Right lobe of liver (tissue), 6 donors: ENCODE measurements around the gene ARL15. TPM values are rescaled to one million over a fixed set of nuclear protein-coding genes. Genes with fewer than 3 reads are reported as not detected.
"Not testable (repeated sequence)": the region's sequence is repeated elsewhere in the genome, so short reads cannot be mapped to it uniquely, and the experiment has no call there.

Experiments
- ATAC-seq, 4 donors: fragments of 200-7000 bp; cut with Tn5 transposase; one replicate each; pipeline ENCODE4 v1.9.1; 2020; ENCODE audit warnings: mild to moderate bottlenecking in 4 of 4, moderate library complexity in 4 of 4
- DNase-seq, 3 donors: peaks; one replicate each; pipeline ENCODE4 v3.0.0-alpha.2; 2020
- H3K27ac ChIP-seq, 3 donors: fragments of 200-600 bp; one replicate each; pipeline ENCODE4 v1.8.0; 2022
- H3K27me3 ChIP-seq, 2 donors: fragments of 200-600 bp; one replicate each; pipeline ENCODE4 v1.8.0; 2022
- H3K36me3 ChIP-seq, 4 donors: fragments of 200-600 bp; sonication (generic) in 1 of 4; one replicate each; pipeline versions ENCODE4 v1.5.1 to v1.8.0; 2017 to 2022; ENCODE audit warnings: control low read depth in 1 of 4
- H3K4me1 ChIP-seq, 4 donors: fragments of 200-600 bp; sonication (generic) in 1 of 4; one replicate each; pipeline versions ENCODE4 v1.5.1 to v1.8.0; 2017 to 2022; ENCODE audit warnings: control low read depth in 1 of 4
- H3K4me3 ChIP-seq, 3 donors: fragments of 200-600 bp; one replicate each; pipeline ENCODE4 v1.8.0; 2022
- H3K9me3 ChIP-seq, 4 donors: fragments of 200-600 bp; sonication (generic) in 1 of 4; one replicate each; pipeline versions ENCODE4 v1.5.1 to v1.8.0; 2017 to 2022; ENCODE audit warnings: control low read depth in 1 of 4
- CTCF ChIP-seq, 4 donors: fragments of 200-600 bp in 3 of 4; fragments of 450-650 bp in 1 of 4; IDR thresholded peaks; one replicate each; pipeline versions ENCODE4 v1.5.1 to v1.8.0; 2016 to 2022; ENCODE audit warnings: antibody characterized with exemption in 4 of 4, mild to moderate bottlenecking in 2 of 4
- POLR2A ChIP-seq: fragments of 450-650 bp; IDR thresholded peaks from one replicate; pipeline ENCODE4 v1.6.1; 2017; ENCODE audit warnings: antibody characterized with exemption, mild to moderate bottlenecking
- WGBS: methylation state at CpG from one replicate; pipeline ENCODE4 v1.1.6; 2018; ENCODE audit warnings: low coverage, low lambda C conversion rate; ENCODE audit not compliant: insufficient coverage; ENCODE audit errors: missing lambda C conversion rate; 5-methylcytosine and 5-hydroxymethylcytosine counted together
- intact Hi-C, 2 donors: fragments of 100-400 bp; cut with DNase I; formaldehyde crosslinking; loops; one replicate each; pipeline versions ENCODE4 v1.11.2 to v1.14.1; 2022
- total RNA-seq, 6 experiments: library from RNA; depleted of rRNA in 2 of 6; stranded (reverse); fragments of >200 nt in 2 of 6; fragmentation: NEBNext Ultra II Directional in 3 of 6; extraction: Animal tissue kit (Norgen Biotek cat#: 25700) in 3 of 6; gene quantifications; one replicate each; pipeline versions ENCODE4 v1.1.0 to v1.2.4, GENCODE V29; 2016 to 2023
- donor health status: DM: no; HTN: yes; CAD: no.
- donor health status: DM: no; HTN: no; CAD: no.
- donor health status: DM: no; HTN: no; CAD: no.
- donor health status: DM: no; HTN: yes; CAD: no.
- donor health status: DM: no; HTN: yes; CAD: no.

Gene ARL15
- total RNA-seq, 6 experiments from 2014 or later = 6.3 to 16.5 (median 9.6) TPM

- ATAC-seq = no peak
- Histone ChIP-seq H3K27ac (no peak overlapping the region), H3K4me1 (no peaks in the 10 kb centered on the region), H3K9me3 (no peaks in the 10 kb centered on the region), H3K36me3 (no peaks in the 10 kb centered on the region), H3K4me3 (no peak overlapping the region), H3K27me3 (no peaks in the 10 kb centered on the region)
- no peak for DNase-seq
- WGBS = 78% methylated on average over 3 of the region's 3 CpGs
- TF ChIP-seq POLR2A (no peak), CTCF (IDR thresholded peaks at IDR 0.05) (no peak)
- intact Hi-C loops = no loop called here
Observed at GRCh38 chr5:54073131-54073530, 237.2 kb downstream of the ARL15 start.

- WGBS = 37% methylated on average over 2 of the region's 2 CpGs
- no peak for DNase-seq
- H3K36me3 ChIP-seq = no peaks in the 10 kb centered on the region
- no peaks in the 10 kb centered on the region for H3K27me3 ChIP-seq
- no peak overlapping the region for H3K27ac ChIP-seq
- TF ChIP-seq POLR2A = no peak
- TF ChIP-seq CTCF (IDR thresholded peaks at IDR 0.05) = peak; percentile 24 to 44 (median 27)
- no peaks in the 10 kb centered on the region for H3K9me3 ChIP-seq
- H3K4me1 ChIP-seq = no peaks in the 10 kb centered on the region
- ATAC-seq = peak; percentile 55 to 87 (median 82)
- no peak overlapping the region for H3K4me3 ChIP-seq
- intact Hi-C loops = no loop called here
Observed at GRCh38 chr5:54066433-54066832, 243.9 kb downstream of the ARL15 start.

- intact Hi-C loops = no loop called here
- H3K4me3 ChIP-seq = no peak overlapping the region
- DNase-seq (no peak), ATAC-seq (no peak)
- H3K27ac ChIP-seq = no peak overlapping the region
- WGBS = 90% methylated on average over 3 of the region's 3 CpGs
- H3K4me1 ChIP-seq = no peaks in the 10 kb centered on the region
- no peaks in the 10 kb centered on the region for H3K27me3 ChIP-seq
- H3K9me3 ChIP-seq = no peaks in the 10 kb centered on the region
- TF ChIP-seq POLR2A (no peak), CTCF (IDR thresholded peaks at IDR 0.05) (no peak)
- H3K36me3 ChIP-seq = no peaks in the 10 kb centered on the region
Observed at GRCh38 chr5:54063817-54064216, 246.6 kb downstream of the ARL15 start.

- WGBS = 95% methylated on average over 2 of the region's 3 CpGs
- Histone ChIP-seq H3K4me3 (no peak overlapping the region), H3K27ac (no peak overlapping the region), H3K36me3 (no peaks in the 10 kb centered on the region), H3K27me3 (no peaks in the 10 kb centered on the region), H3K4me1 (no peaks in the 10 kb centered on the region), H3K9me3 (no peaks in the 10 kb centered on the region)
- ATAC-seq (no peak), DNase-seq (no peak)
- TF ChIP-seq POLR2A (no peak), CTCF (IDR thresholded peaks at IDR 0.05) (no peak)
- intact Hi-C loops = no loop called here
Observed at GRCh38 chr5:54062958-54063357, 247.4 kb downstream of the ARL15 start.

GRCh38 chr5:54060919-54061318 is 249.5 kb downstream of the ARL15 start:
- ATAC-seq, H3K36me3 ChIP-seq, H3K27me3 ChIP-seq, intact Hi-C loops, DNase-seq, H3K9me3 ChIP-seq, H3K4me3 ChIP-seq, H3K27ac ChIP-seq, H3K4me1 ChIP-seq: not testable (repeated sequence)
- 76% methylated on average over 2 of the region's 3 CpGs for WGBS
